A172 (cell line): ENCODE measurements around the gene MAP3K13. TPM values are rescaled to one million over a fixed set of nuclear protein-coding genes. Genes with fewer than 3 reads are reported as not detected.
"Not testable (repeated sequence)": the region's sequence is repeated elsewhere in the genome, so short reads cannot be mapped to it uniquely, and the experiment has no call there.

Source experiments
- DNase-seq: peaks from one replicate; pipeline ENCODE4 v3.0.0-alpha.2; 2015; ENCODE audit warnings: low spot score
- total RNA-seq: library from RNA; depleted of rRNA; stranded (reverse); fragments of >200 nt; shearing (Covaris generic); gene quantifications from 2 replicates; pipeline ENCODE4 v1.2.3, GENCODE V29; 2014

MAP3K13 gene
- total RNA-seq, 1 experiment from 2014 or later, result 24.6 TPM

DNA sequence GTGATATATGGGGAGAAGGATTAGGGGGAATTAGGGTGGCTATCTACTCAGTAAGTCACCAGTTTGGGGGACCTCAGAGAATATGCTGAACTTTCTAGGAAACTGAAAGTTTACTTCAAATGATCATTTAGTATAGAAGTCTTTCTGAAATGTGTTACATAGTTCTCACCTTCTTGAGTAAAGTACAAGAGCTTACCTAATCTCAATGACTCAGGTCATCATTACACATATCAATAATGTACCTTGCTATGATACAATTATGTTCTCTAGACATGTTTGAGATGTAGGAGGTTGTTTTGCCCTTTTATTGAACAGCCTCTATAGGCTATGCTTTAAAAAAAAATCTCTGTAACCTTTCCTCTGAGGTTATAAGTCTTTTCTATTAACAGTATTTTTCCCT, 85.2 kb downstream of the MAP3K13 start:
- DNase-seq, result no peak

- not testable (repeated sequence) for DNase-seq
Measured at GRCh38 chr3:185451432-185451831, 88.5 kb downstream of the MAP3K13 start.

DNA sequence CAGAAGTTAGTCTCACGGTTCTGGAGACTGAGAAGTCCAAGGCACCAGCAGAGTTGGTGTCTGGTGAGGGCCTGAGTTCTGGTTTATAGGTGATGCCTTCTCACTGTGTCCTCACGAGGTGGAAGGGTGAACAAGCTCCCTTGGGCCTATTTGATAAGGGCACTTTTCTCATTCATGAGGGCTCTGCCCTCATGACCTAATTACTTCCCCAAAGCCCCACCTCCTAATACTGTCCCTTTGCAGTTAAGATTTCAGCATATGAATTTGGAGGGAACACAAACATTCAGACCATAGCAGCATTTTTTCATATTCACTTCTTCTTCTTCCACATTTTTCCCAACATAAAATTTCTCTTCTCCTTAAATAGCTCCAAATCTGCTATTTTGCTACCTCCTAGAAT, 94.4 kb downstream of the MAP3K13 start:
- no peak for DNase-seq

DNA sequence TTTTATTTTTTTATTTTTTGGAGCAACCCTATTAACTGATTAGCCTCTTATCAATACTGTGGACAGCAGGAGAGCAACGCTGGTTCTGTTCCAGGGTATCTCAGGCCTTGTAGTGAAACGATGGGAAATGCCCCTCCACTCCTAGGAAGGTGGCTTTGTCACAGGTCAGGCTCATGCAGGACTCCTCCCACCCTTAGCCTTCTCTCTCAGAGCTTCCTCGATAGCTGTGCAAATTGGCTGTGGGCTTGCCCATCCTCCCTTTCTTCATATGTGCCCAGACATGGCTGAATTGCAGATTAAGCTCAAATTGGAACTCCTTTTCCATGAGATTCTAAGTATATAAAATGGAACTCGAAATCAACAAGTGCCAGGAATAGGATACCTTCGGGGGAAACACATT, 97.4 kb downstream of the MAP3K13 start:
- no peak for DNase-seq

DNA sequence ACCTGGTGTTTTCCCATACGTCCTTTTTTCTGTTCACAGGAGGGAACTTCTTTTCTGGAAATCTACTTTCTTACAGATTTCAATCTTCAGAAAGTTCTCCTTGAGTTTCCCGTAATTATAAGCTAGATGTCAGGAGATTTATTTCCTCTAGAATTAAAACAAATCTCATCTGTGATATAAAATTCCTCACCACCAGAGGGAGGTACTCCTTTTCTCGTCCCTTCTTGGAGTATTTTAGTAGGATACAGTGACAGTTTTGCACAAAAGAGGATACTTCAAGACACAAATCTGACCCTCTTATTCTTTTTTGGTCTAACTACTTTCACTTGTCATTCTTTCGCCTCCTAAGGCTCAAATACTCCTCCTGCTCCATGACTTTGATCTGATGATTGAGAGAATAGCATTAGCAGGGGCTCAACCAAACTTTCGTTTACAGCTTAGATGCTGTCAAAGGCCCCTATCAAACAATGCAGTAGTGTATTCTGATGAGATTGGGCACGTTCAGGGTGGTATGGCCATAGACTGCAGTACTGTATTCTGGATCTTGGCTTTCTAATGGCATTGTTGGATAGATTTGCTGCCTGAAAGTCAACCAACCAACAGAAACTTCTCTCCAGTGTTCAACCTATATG, 97.9 kb downstream of the MAP3K13 start:
- peak; percentile 27 for DNase-seq

- no peak for DNase-seq
Measured at GRCh38 chr3:185465471-185465870, 102.5 kb downstream of the MAP3K13 start.

- DNase-seq, result not testable (repeated sequence)
Measured at GRCh38 chr3:185466123-185466522, 103.2 kb downstream of the MAP3K13 start.

GRCh38 chr3:185469542-185469941, 106.6 kb downstream of the MAP3K13 start:
- no peak for DNase-seq

DNA sequence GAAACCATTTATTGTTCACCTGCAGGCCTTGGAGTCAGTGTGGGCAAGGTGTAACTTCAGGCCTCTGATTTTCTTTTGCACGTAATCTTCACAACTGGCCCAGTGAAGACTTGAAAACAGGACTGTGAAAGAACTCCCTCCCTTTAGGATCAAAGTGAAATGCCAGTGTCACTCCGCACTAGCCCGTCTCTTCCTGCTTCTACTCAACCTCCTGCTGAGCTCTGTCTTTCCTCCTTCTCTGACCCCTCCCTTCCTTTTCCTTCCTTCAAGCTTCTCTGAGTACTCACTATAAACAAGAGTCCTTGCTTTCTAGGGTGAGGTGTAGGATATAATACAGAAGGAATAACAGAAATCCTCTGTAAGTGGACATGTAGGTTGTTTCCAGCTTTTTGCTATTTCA, 107.4 kb downstream of the MAP3K13 start:
- no peak for DNase-seq

- peak; percentile 94 for DNase-seq
Measured at GRCh38 chr3:185473290-185473815, 110.4 kb downstream of the MAP3K13 start.

DNA sequence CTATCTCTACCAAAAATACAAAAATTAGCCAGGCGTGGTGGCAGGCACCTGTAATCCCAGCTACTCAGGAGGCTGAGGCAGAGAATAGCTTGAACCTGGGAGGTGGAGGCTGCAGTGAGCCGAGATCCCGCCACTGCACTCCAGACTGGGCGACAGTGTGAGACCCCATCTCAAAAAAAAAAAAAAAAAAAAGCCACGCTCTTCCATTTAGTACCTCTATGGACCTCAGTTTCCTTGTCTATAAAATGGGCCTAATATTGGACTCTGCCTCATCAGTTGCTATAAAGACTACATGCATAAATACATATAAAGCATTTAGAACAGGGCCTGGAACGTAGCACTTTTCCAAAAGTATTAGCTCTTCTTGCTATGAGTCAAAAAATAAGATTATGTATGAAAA, 112.0 kb downstream of the MAP3K13 start:
- DNase-seq, result not testable (repeated sequence)

GRCh38 chr3:185477316-185477715, 114.4 kb downstream of the MAP3K13 start:
- no peak for DNase-seq

DNA sequence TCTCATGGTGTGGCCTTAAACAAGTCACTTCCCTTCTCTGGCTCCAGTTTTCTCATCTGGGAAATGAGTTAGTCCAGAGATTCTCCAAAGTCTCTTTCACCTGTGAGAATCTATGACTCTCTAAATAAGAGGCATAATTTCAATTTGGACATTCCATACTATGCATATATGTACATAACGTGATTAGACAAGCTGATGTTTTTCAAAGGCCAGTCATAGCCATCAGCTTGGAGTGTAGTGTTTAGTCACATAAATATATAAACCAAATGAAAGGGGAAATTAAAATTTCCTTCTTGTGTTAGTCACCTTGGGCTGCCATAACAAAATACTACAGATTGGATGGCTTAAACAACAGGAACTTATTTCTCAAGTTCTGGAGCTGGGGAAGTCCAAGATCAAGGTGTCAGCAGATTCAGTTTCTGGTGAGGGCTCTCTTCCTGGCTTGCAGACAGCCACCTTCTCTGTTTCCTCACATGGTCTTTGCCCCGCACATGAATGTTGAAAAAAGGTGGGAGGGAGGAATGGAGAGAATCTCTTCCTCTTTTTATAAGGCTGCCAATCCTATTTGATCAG, 116.5 kb downstream of the MAP3K13 start:
- no peak for DNase-seq

GRCh38 chr3:185484296-185484695, 121.4 kb downstream of the MAP3K13 start:
- DNase-seq, result no peak

DNA sequence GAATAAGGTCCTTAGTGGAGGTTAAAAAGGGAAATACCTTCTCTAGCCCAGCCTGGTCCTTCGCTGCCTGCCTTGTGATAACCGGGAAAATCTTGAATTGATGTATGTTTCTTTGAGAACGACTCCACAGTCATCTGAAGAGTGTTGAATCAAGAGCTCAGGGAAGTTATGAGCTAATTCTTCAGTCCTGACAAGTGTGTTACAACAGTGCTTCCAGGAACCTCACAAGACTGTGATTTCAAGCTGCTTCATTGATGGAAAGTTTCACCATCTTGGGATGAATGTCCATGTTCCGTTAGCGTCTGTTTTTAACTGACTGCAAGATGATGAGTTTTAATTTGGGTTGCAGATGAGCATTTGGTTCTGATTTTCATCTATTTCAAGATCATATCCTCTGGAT, 123.5 kb downstream of the MAP3K13 start:
- no peak for DNase-seq

- DNase-seq, result no peak
Measured at GRCh38 chr3:185488465-185488864, 125.5 kb downstream of the MAP3K13 start.

GRCh38 chr3:185489462-185489861, 126.5 kb downstream of the MAP3K13 start:
- DNase-seq, result no peak

DNA sequence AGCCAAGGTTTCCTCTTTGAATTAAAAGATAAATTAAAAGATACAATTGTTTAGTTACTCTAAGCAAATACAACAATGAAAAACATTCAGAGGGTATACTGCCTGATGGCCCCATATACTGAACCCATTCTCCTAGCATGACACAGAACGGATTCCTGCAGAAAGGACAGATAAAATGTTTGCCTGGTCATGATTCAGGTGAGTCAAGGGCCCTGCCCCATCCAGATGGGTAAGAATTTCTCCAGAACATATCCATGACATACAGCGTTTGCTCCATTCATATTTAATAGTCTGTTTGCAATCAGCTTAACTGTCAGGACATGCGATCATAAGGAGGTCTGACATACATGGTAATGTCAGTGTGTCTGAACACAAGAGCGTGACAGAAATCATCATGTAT, 127.3 kb downstream of the MAP3K13 start:
- DNase-seq, result no peak

- peak; percentile 75 for DNase-seq
Measured at GRCh38 chr3:185498503-185499396, 135.8 kb downstream of the MAP3K13 start, which contains the start of gene TMEM41A. TMEM41A (minus strand) TSS chr3:185499035; CDS start chr3:185498961, 74 bp downstream.

DNA sequence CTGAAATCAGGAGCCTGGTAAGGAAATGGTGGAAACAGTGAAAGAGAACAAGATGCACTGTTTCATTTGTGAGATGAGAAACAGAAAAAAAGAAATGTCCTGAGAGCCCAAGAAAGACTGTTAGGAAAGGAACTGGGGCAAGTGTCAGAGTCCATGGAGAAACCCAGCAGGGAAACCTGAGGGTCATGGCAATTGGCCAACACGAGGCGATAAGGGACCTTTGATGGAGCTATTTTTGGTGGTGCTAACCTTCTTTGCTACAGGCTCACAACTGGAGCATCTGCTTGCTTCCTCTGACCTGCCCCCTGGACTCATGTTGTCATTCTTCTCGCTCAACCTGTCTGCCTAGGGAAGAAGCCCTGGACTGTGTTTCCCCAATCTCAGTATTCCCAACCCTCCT, 140.1 kb downstream of the MAP3K13 start:
- no peak for DNase-seq

DNA sequence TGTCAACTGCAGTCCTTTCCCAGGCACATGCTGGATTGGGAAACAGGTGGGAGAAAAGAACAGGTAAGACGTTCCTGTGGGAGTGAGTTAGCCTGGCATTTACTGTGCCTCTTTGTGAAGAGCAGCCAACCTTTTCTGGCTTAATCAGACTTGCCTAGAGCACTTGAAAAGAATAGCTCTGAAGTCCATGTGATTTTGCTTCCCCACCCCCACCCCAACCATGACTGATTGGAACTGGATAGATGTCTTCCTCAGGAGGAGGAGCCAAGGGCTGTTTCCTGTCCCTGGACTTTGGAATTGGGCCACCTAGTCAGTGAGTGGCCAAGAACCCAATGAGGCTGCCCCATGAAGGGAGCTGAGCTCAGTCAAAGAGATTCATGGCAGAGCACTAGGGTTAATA, 140.6 kb downstream of the MAP3K13 start:
- no peak for DNase-seq

- no peak for DNase-seq
Measured at GRCh38 chr3:185504636-185505035, 141.7 kb downstream of the MAP3K13 start.
